K562 (cell line): ENCODE measurements around the gene SPRED2. TPM values are rescaled to one million over a fixed set of nuclear protein-coding genes. Genes with fewer than 3 reads are reported as not detected.
A peak's percentile ranks its signal among the peaks of the same experiment; 100 is the strongest.

Experiments used
- ETV6 ChIP-seq, 3 experiments: fragments of 150-350 bp in 1 of 3; sonication (generic) in 1 of 3; formaldehyde crosslinking in 1 of 3; IDR thresholded peaks; 2 replicates each; pipeline versions ENCODE4 v1.6.1 to v1.8.0; 2014 to 2022; ENCODE audit warnings: borderline replicate concordance in 2 of 3, low read depth in 2 of 3, antibody characterized with exemption in 1 of 3, low read length in 1 of 3, mild to moderate bottlenecking in 1 of 3, missing genetic modification reagents in 1 of 3
- HDAC8 ChIP-seq: fragments of 450-650 bp; IDR thresholded peaks from 2 replicates; pipeline ENCODE4 v1.6.1; 2016; ENCODE audit warnings: mild to moderate bottlenecking, missing genetic modification characterization, moderate library complexity, missing compliant biosample characterization
- HNRNPH1 ChIP-seq: fragments of 200-400 bp; formaldehyde crosslinking; optimal IDR thresholded peaks from 2 replicates; pipeline ENCODE3; 2017; ENCODE audit warnings: low read depth, mild to moderate bottlenecking, low read length, moderate library complexity
- IFI16 ChIP-seq: fragments of 250-450 bp; sonication (Bioruptor Pico); IDR thresholded peaks from 2 replicates; pipeline ENCODE4 v2.1.2; 2022; ENCODE audit warnings: mild to moderate bottlenecking, inconsistent platforms
- LARP7 ChIP-seq: fragments of 450-650 bp; IDR thresholded peaks from 2 replicates; pipeline ENCODE4 v1.6.1; 2016
- MECOM ChIP-seq: fragments of 250-450 bp; sonication (Bioruptor Pico); IDR thresholded peaks from 2 replicates; pipeline ENCODE4 v1.8.0; 2022; ENCODE audit warnings: inconsistent platforms
- POLR2AphosphoS5 ChIP-seq: IDR thresholded peaks from 2 replicates; pipeline ENCODE4 v1.6.1; 2011; ENCODE audit warnings: mild to moderate bottlenecking, low read depth, low read length, moderate library complexity; ENCODE audit not compliant: control insufficient read depth, insufficient read depth
- RBM15 ChIP-seq: fragments of 200-400 bp; formaldehyde crosslinking; IDR thresholded peaks from 2 replicates; pipeline ENCODE4 v1.6.1; 2018; ENCODE audit warnings: mild to moderate bottlenecking, low read length, moderate library complexity; ENCODE audit not compliant: insufficient read depth
- RFX1 ChIP-seq: fragments of 450-650 bp; IDR thresholded peaks from 2 replicates; pipeline ENCODE4 v1.6.1; 2016; ENCODE audit warnings: mild to moderate bottlenecking, moderate library complexity
- SAP30 ChIP-seq: fragments of 200-600 bp; sonication (generic); IDR thresholded peaks from 2 replicates; pipeline ENCODE4 v1.6.1; 2012; ENCODE audit warnings: borderline replicate concordance, low read depth, mild to moderate bottlenecking, moderate library complexity, low read length, control low read depth, inconsistent platforms; ENCODE audit not compliant: insufficient read depth, poor library complexity, severe bottlenecking
- TAF1 ChIP-seq: IDR thresholded peaks from 2 replicates; pipeline ENCODE4 v1.6.1; 2011; ENCODE audit warnings: mild to moderate bottlenecking, low read length, moderate library complexity; ENCODE audit not compliant: insufficient read depth, control insufficient read depth, severe bottlenecking; ENCODE audit errors: extremely low read depth
- ZBTB9 ChIP-seq: fragments of 450-650 bp; formaldehyde crosslinking; IDR thresholded peaks from 2 replicates; pipeline ENCODE4 v1.4.0; 2020; ENCODE audit warnings: mild to moderate bottlenecking, moderate library complexity
- ZC3H8 ChIP-seq: fragments of 450-650 bp; IDR thresholded peaks from 2 replicates; pipeline ENCODE4 v1.6.1; 2017
- ZFX ChIP-seq: sonication (generic); formaldehyde crosslinking; IDR thresholded peaks from 2 replicates; pipeline ENCODE4 v1.8.0; 2022; ENCODE audit warnings: mild to moderate bottlenecking, missing genetic modification reagents, moderate library complexity
- ZNF197 ChIP-seq: fragments of 200-800 bp; sonication (Bioruptor generic); IDR thresholded peaks from 2 replicates; pipeline ENCODE4 v1.6.1; 2016; ENCODE audit warnings: low read depth, missing genetic modification characterization, missing compliant biosample characterization
- ZNF407 ChIP-seq: fragments of 450-650 bp; IDR thresholded peaks from 2 replicates; pipeline ENCODE4 v1.6.1; 2016; ENCODE audit warnings: low read depth
- ZZZ3 ChIP-seq: fragments of 450-650 bp; IDR thresholded peaks from 2 replicates; pipeline ENCODE4 v1.6.1; 2016; ENCODE audit warnings: antibody characterized with exemption, mild to moderate bottlenecking, moderate library complexity
- polyA plus RNA-seq, 8 experiments: library from polyadenylated mRNA; depleted of rRNA in 4 of 8; stranded (reverse) in 5 of 8; unstranded in 3 of 8; fragments of >200 nt; fragmentation: Nextera tagmentation in 2 of 8; fragmentation: Illumina TruSeq in 1 of 8; extraction: Ambion mirVana in 2 of 8; extraction: Trizol in 1 of 8; gene quantifications; 2 replicates each; pipeline versions ENCODE4 v1.2.1 to v1.2.3, GENCODE V29; 2011 to 2014; ENCODE audit warnings: inconsistent platforms in 1 of 8, missing spikeins in 1 of 8
- total RNA-seq, 7 experiments: library from RNA; depleted of rRNA in 6 of 7; stranded (reverse); fragments of >200 nt in 6 of 7; fragmentation: Illumina TruSeq in 2 of 7; extraction: Trizol in 2 of 7; gene quantifications; 2 replicates each; pipeline versions ENCODE4 v1.2.1 to v1.2.3, GENCODE V29; 2011 to 2021; ENCODE audit warnings: low replicate concordance in 1 of 7

The SPRED2 gene
- total and polyA plus RNA-seq, 9 of the 15 experiments (the other 6 are each of a cell fraction or from before 2014, with no cell fraction given): 4.6 to 50.8 (median 14.1) TPM

- no peak for TF ChIP-seq ZNF407
- TF ChIP-seq IFI16 (CRISPR knock-in tag): no peak
- no peak for TF ChIP-seq MECOM
- TF ChIP-seq TAF1: peak; percentile 3
- TF ChIP-seq HNRNPH1: no peak
- TF ChIP-seq RBM15: no peak
- TF ChIP-seq ZC3H8: no peak
- TF ChIP-seq LARP7: no peak
- no peak for TF ChIP-seq POLR2AphosphoS5
- peak; percentile 74 for TF ChIP-seq ZFX (CRISPR knock-in tag)
- TF ChIP-seq ZNF197 (CRISPR knock-in tag): no peak
- TF ChIP-seq SAP30: peak; percentile 6
- TF ChIP-seq ETV6 (IDR thresholded peaks at IDR 0.05; ENCODE audit: borderline replicate concordance in 1 of 2, low read depth in 2 of 2, low read length in 1 of 2): peak in 1 of 2 experiments; percentile 68; a peak in 1 of 4 replicates
- TF ChIP-seq ETV6 (CRISPR knock-in tag; IDR thresholded peaks at IDR 0.05; ENCODE audit: borderline replicate concordance): no peak
- TF ChIP-seq HDAC8 (tag): no peak
- no peak for TF ChIP-seq ZZZ3
- TF ChIP-seq ZBTB9 (CRISPR knock-in tag): no peak
- TF ChIP-seq RFX1: no peak
These were observed 775 bp downstream of the SPRED2 start (continued) for GRCh38 chr2:65431421-65432226.
